Epithelial cell of esophagus (primary cell): ENCODE data around the gene KCNQ1OT1.

ENCODE experiments used
- DNase-seq: peaks from one replicate; pipeline ENCODE4 v3.0.0; 2010; ENCODE audit warnings: low read depth
- H3K4me3 ChIP-seq: 2 replicates; pipeline ENCODE4 v1.5.1; 2011; ENCODE audit warnings: mild to moderate bottlenecking, low read length, control low read depth
- CTCF ChIP-seq: IDR thresholded peaks from 2 replicates; pipeline ENCODE4 v1.5.1; 2011; ENCODE audit warnings: low read depth, mild to moderate bottlenecking, low read length, control low read depth, inconsistent platforms; ENCODE audit not compliant: insufficient read depth; ENCODE audit errors: missing control alignments

Gene KCNQ1OT1

GRCh38 chr11:2573240-2574042 lies 126.4 kb downstream of the KCNQ1OT1 start:
- no peak for TF ChIP-seq CTCF

GRCh38 chr11:2572491-2573239 lies 127.1 kb downstream of the KCNQ1OT1 start:
- no peak overlapping the region for H3K4me3 ChIP-seq
- TF ChIP-seq CTCF = no peak
- no peak for DNase-seq

More at GRCh38 chr11:2573240-2574042, 126.4 kb downstream of the KCNQ1OT1 start:
- H3K4me3 ChIP-seq = no peak overlapping the region
- DNase-seq = no peak

GRCh38 chr11:2571598-2572281 lies 128.1 kb downstream of the KCNQ1OT1 start:
- no peak for TF ChIP-seq CTCF
- DNase-seq = no peak
- no peak overlapping the region for H3K4me3 ChIP-seq

- no peak for TF ChIP-seq CTCF
- no peak overlapping the region for H3K4me3 ChIP-seq
- no peak for DNase-seq
These were observed 128.8 kb downstream of the KCNQ1OT1 start for GRCh38 chr11:2570841-2571597.

GRCh38 chr11:2570211-2570811 lies 129.5 kb downstream of the KCNQ1OT1 start:
- TF ChIP-seq CTCF = no peak
- no peak overlapping the region for H3K4me3 ChIP-seq
- no peak for DNase-seq

- H3K4me3 ChIP-seq = no peak overlapping the region
- TF ChIP-seq CTCF = no peak
- DNase-seq = no peak
These were observed 130.0 kb downstream of the KCNQ1OT1 start for GRCh38 chr11:2569731-2570210.
